HepG2 (cell line): ENCODE data around the gene ABCG1. TPM values are rescaled to one million over a fixed set of nuclear protein-coding genes. Genes with fewer than 3 reads are reported as not detected.

Experiments
- ATF5 ChIP-seq: sonication (generic); formaldehyde crosslinking; IDR thresholded peaks from 2 replicates; pipeline ENCODE4 v1.4.0; 2020; ENCODE audit warnings: mild to moderate bottlenecking, low read depth, missing genetic modification reagents
- CREM ChIP-seq, 2 experiments: sonication (generic) in 1 of 2; formaldehyde crosslinking in 1 of 2; IDR thresholded peaks; 2 replicates each; pipeline versions ENCODE4 v1.4.0 to v1.6.1; 2016 to 2020; ENCODE audit warnings: antibody characterized with exemption in 1 of 2, mild to moderate bottlenecking in 1 of 2, missing genetic modification reagents in 1 of 2
- DNMT1 ChIP-seq: sonication (generic); formaldehyde crosslinking; IDR thresholded peaks from 2 replicates; pipeline ENCODE4 v1.5.1; 2020; ENCODE audit warnings: mild to moderate bottlenecking, missing genetic modification reagents
- FLYWCH1 ChIP-seq: sonication (generic); formaldehyde crosslinking; IDR thresholded peaks from 2 replicates; pipeline ENCODE4 v1.8.1; 2023; ENCODE audit warnings: mild to moderate bottlenecking, missing genetic modification reagents
- FOXA1 ChIP-seq, 2 experiments: fragments of 450-650 bp in 1 of 2; sonication (generic) in 1 of 2; formaldehyde crosslinking in 1 of 2; IDR thresholded peaks; 2 replicates each; pipeline versions ENCODE4 v1.4.0 to v1.6.1; 2016 to 2020; ENCODE audit warnings: missing genetic modification reagents in 1 of 2
- KAT2B ChIP-seq: fragments of 150-350 bp; IDR thresholded peaks from 2 replicates; pipeline ENCODE4 v1.6.1; 2014; ENCODE audit warnings: low read depth, low read length, borderline replicate concordance
- KDM1A ChIP-seq: IDR thresholded peaks from 2 replicates; pipeline ENCODE4 v1.6.1; 2016; ENCODE audit warnings: missing compliant biosample characterization
- MEF2D ChIP-seq: sonication (generic); formaldehyde crosslinking; IDR thresholded peaks from 2 replicates; pipeline ENCODE4 v1.5.1; 2020; ENCODE audit warnings: mild to moderate bottlenecking, missing genetic modification reagents
- NR2F2 ChIP-seq: IDR thresholded peaks from 2 replicates; pipeline ENCODE4 v1.6.1; 2012; ENCODE audit warnings: low read depth, inconsistent platforms, borderline replicate concordance
- SIN3A ChIP-seq: IDR thresholded peaks from 2 replicates; pipeline ENCODE4 v1.6.1; 2011; ENCODE audit warnings: low read depth, mild to moderate bottlenecking, control low read depth, low read length, borderline replicate concordance
- SMAD1 ChIP-seq: sonication (generic); formaldehyde crosslinking; IDR thresholded peaks from 2 replicates; pipeline ENCODE4 v1.4.0; 2020; ENCODE audit warnings: missing genetic modification reagents, low read depth, mild to moderate bottlenecking, borderline replicate concordance
- SMARCC2 ChIP-seq: fragments of 450-650 bp; IDR thresholded peaks from 2 replicates; pipeline ENCODE4 v1.6.1; 2017; ENCODE audit warnings: antibody characterized with exemption, mild to moderate bottlenecking
- SOX13 ChIP-seq, 3 experiments: fragments of 450-650 bp in 1 of 3; sonication (generic) in 1 of 3; formaldehyde crosslinking in 1 of 3; IDR thresholded peaks in 2 of 3; conservative IDR thresholded peaks in 1 of 3; 2 replicates each; pipeline versions ENCODE4 v1.5.0 to v1.6.1; 2016 to 2020; ENCODE audit warnings: antibody characterized with exemption in 1 of 3, mild to moderate bottlenecking in 1 of 3, missing compliant biosample characterization in 1 of 3, missing genetic modification reagents in 1 of 3, moderate library complexity in 1 of 3
- SRSF4 ChIP-seq: fragments of 200-400 bp; formaldehyde crosslinking; IDR thresholded peaks from one replicate; pipeline ENCODE4 v1.6.1; 2018; ENCODE audit warnings: mild to moderate bottlenecking, low read depth, low read length, moderate library complexity; ENCODE audit not compliant: poor library complexity, severe bottlenecking
- TAF1 ChIP-seq: sonication (generic); formaldehyde crosslinking; IDR thresholded peaks from 2 replicates; pipeline ENCODE4 v1.4.0; 2020; ENCODE audit warnings: missing genetic modification reagents
- ZBTB33 ChIP-seq: sonication (generic); formaldehyde crosslinking; IDR thresholded peaks from 2 replicates; pipeline ENCODE4 v1.4.0; 2020; ENCODE audit warnings: missing genetic modification reagents
- ZFP90 ChIP-seq: sonication (generic); formaldehyde crosslinking; IDR thresholded peaks from 2 replicates; pipeline ENCODE4 v1.8.0; 2022; ENCODE audit warnings: missing genetic modification reagents, mild to moderate bottlenecking, inconsistent platforms, borderline replicate concordance
- ZNF326 ChIP-seq: sonication (generic); formaldehyde crosslinking; IDR thresholded peaks from 2 replicates; pipeline ENCODE4 v1.4.0; 2020; ENCODE audit warnings: missing genetic modification reagents, borderline replicate concordance
- ZNF354B ChIP-seq: sonication (generic); formaldehyde crosslinking; IDR thresholded peaks from 2 replicates; pipeline ENCODE4 v1.8.0; 2022; ENCODE audit warnings: mild to moderate bottlenecking, missing genetic modification reagents
- ZNF572 ChIP-seq: sonication (generic); formaldehyde crosslinking; IDR thresholded peaks from 2 replicates; pipeline ENCODE4 v1.5.1; 2020; ENCODE audit warnings: mild to moderate bottlenecking, missing genetic modification reagents
- ZNF660 ChIP-seq: sonication (generic); formaldehyde crosslinking; IDR thresholded peaks from 2 replicates; pipeline ENCODE4 v1.5.1; 2020; ENCODE audit warnings: mild to moderate bottlenecking, low read depth, missing genetic modification reagents, borderline replicate concordance
- ZNF75D ChIP-seq: sonication (generic); formaldehyde crosslinking; IDR thresholded peaks from 2 replicates; pipeline ENCODE4 v1.8.1; 2023; ENCODE audit warnings: missing genetic modification reagents, mild to moderate bottlenecking, borderline replicate concordance
- polyA plus RNA-seq, 8 experiments: library from polyadenylated mRNA; depleted of rRNA in 3 of 8; stranded (reverse) in 7 of 8; unstranded in 1 of 8; fragments of >200 nt; fragmentation: Illumina TruSeq in 4 of 8; extraction: Trizol in 4 of 8; gene quantifications; 2 replicates each; pipeline versions ENCODE4 v1.2.1 to v1.2.3, GENCODE V29; 2011 to 2016; ENCODE audit warnings: low read depth in 4 of 8, missing spikeins in 1 of 8, mixed read lengths in 1 of 8; ENCODE audit not compliant: insufficient read depth in 1 of 8
- total RNA-seq, 5 experiments: library from RNA; depleted of rRNA; stranded (reverse); fragments of >200 nt; fragmentation: Illumina TruSeq; extraction: Trizol; gene quantifications; 2 replicates each; pipeline ENCODE4 v1.2.3, GENCODE V29; 2016; ENCODE audit warnings: low read depth in 1 of 5
- TF ChIP-seq, protein P1 (sequence below): sonication (generic); formaldehyde crosslinking; conservative IDR thresholded peaks from 2 replicates; pipeline ENCODE4 v1.4.0; 2020; ENCODE audit warnings: missing genetic modification reagents
- TF ChIP-seq, protein P2 (sequence below): sonication (generic); formaldehyde crosslinking; IDR thresholded peaks from 2 replicates; pipeline ENCODE4 v1.8.0; 2022; ENCODE audit warnings: mild to moderate bottlenecking, missing genetic modification reagents

ABCG1 gene
- total and polyA plus RNA-seq, 2 of the 13 experiments (the other 11 are each of a cell fraction or from before 2014, with no cell fraction given) = 0.04 TPM; not detected in 1

DNA sequence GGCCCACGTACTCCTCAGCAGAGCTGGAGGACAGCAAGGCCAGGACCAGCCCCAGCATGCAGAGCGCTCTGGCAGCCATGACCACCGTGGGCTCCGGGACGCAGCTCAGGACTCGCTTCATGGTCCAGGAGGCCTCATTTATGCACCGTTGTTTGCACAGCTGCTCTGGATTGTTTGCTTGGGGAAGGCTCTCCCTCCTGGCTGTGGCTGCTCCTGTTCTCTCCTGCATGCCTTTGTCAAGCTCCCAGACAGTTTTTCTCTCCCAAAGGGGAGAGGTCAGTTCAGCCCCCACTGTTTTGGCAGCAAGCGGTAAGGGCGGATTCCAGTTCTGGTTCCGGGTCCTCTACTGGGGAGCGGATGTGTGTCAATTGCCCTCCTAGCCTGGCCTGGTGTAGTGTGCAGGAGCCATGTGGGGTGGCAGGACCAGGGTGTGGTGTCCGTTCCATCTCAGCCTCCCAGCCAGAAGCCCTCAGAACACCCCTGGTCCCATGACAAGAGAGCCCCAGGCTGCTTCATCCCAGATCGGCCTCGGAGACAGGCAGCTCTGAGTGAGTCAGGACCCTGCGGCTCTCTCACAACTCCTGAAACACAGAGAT, 96.5 kb downstream of the ABCG1 start, which contains the start of gene TFF3 (continued):
- TF ChIP-seq CREM (IDR thresholded peaks at IDR 0.05) (no peak), CREM (CRISPR knock-in tag; IDR thresholded peaks at IDR 0.05) (no peak), ZNF354B (no peak), SIN3A (no peak), FOXA1 (IDR thresholded peaks at IDR 0.05) (no peak), FOXA1 (CRISPR knock-in tag; IDR thresholded peaks at IDR 0.05) (peak; percentile 98), SMAD1 (CRISPR knock-in tag) (no peak), KAT2B (no peak), ATF5 (CRISPR knock-in tag) (no peak), ZNF326 (CRISPR knock-in tag) (no peak), FLYWCH1 (CRISPR knock-in tag) (no peak), ZNF75D (CRISPR knock-in tag) (no peak), ZFP90 (CRISPR knock-in tag) (0 out of 2 replicates have a peak, but pooled peaks have one; percentile 43), MEF2D (CRISPR knock-in tag) (no peak), NR2F2 (no peak), DNMT1 (CRISPR knock-in tag) (no peak), ZNF660 (CRISPR knock-in tag) (no peak), KDM1A (CRISPR knock-in tag) (no peak; the same call in 1 of the 2 replicates), SMARCC2 (no peak), SOX13 (IDR thresholded peaks at IDR 0.05) (no peak), SOX13 (CRISPR knock-in tag; conservative IDR thresholded peaks at IDR 0.05 in 1 of 2, IDR thresholded peaks at IDR 0.05 in 1 of 2) (peak in 1 of 2 experiments; percentile 68; a peak in 2 of 4 replicates), SRSF4 (no peak), ZBTB33 (CRISPR knock-in tag) (no peak), TAF1 (CRISPR knock-in tag) (no peak), ZNF572 (CRISPR knock-in tag) (no peak)
- TF ChIP-seq, protein P1, sequence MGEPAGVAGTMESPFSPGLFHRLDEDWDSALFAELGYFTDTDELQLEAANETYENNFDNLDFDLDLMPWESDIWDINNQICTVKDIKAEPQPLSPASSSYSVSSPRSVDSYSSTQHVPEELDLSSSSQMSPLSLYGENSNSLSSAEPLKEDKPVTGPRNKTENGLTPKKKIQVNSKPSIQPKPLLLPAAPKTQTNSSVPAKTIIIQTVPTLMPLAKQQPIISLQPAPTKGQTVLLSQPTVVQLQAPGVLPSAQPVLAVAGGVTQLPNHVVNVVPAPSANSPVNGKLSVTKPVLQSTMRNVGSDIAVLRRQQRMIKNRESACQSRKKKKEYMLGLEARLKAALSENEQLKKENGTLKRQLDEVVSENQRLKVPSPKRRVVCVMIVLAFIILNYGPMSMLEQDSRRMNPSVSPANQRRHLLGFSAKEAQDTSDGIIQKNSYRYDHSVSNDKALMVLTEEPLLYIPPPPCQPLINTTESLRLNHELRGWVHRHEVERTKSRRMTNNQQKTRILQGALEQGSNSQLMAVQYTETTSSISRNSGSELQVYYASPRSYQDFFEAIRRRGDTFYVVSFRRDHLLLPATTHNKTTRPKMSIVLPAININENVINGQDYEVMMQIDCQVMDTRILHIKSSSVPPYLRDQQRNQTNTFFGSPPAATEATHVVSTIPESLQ (CRISPR knock-in tag) = no peak
- TF ChIP-seq, protein P2, sequence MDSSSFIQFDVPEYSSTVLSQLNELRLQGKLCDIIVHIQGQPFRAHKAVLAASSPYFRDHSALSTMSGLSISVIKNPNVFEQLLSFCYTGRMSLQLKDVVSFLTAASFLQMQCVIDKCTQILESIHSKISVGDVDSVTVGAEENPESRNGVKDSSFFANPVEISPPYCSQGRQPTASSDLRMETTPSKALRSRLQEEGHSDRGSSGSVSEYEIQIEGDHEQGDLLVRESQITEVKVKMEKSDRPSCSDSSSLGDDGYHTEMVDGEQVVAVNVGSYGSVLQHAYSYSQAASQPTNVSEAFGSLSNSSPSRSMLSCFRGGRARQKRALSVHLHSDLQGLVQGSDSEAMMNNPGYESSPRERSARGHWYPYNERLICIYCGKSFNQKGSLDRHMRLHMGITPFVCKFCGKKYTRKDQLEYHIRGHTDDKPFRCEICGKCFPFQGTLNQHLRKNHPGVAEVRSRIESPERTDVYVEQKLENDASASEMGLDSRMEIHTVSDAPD = peak; percentile 50; the same call in 1 of the 2 replicates
